GM19240 (cell line): ENCODE measurements around the gene FAM13A.
"Not testable (repeated sequence)": the region's sequence is repeated elsewhere in the genome, so short reads cannot be mapped to it uniquely, and the experiment has no call there.

Experiments
- DNase-seq: peaks from one replicate; pipeline ENCODE4 v3.0.0; 2011; ENCODE audit warnings: low spot score; ENCODE audit not compliant: insufficient read length

The FAM13A gene

DNA sequence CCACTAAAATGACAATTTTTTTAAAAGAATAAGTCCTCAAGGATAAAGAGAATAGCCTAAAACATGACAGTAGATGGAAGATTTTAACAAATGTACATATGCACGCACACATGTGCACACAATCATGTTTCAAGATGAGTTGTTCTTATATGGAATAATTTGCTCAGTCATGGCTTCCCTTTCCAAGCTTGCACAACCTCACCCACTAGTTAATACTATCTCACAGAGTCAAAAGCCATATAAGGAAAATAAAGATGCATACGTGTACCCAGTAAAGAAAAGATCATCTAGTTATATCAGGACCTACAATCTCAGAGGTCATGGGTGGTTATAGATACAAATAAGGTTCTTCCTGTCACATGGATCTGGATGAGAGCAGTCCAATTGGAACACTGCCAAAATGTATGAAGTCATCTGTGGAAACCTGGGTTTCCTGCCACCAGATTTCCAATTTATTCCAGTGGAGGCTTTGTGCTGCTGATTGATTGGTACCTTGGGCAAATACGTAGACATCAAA is 56.1 kb downstream of the FAM13A start:
- DNase-seq: no peak

GRCh38 chr4:89000382-89000781 is 56.6 kb downstream of the FAM13A start:
- no peak for DNase-seq

DNA sequence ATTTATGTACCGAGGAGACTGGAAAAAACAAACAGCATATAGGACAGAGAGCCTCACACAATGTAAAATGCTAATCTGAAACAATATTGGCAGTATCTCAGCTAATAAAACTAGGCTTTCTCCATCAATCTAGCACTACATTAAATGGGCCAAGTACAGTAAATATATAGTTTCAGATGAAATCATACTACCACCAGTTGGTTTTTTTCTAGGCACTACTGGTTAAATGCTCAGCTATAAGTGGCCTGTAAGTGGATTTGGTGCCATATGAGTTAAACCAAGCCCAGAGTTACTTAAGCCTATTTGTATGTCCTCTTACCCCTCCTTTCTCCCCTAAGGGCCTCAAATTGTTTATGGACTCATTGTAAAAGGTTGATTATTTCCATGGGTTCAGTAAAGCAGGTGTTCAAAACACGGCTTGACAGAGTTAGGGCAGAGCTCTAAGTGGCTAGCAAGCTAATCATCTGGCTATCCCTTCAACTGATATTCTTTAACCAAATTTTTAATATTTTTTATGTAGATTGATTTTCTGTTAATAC is 57.5 kb downstream of the FAM13A start:
- DNase-seq: no peak

- DNase-seq: no peak
Measured at GRCh38 chr4:88998891-88999290, 58.1 kb downstream of the FAM13A start.

- DNase-seq: no peak
Measured at GRCh38 chr4:88998001-88998400, 59.0 kb downstream of the FAM13A start.

DNA sequence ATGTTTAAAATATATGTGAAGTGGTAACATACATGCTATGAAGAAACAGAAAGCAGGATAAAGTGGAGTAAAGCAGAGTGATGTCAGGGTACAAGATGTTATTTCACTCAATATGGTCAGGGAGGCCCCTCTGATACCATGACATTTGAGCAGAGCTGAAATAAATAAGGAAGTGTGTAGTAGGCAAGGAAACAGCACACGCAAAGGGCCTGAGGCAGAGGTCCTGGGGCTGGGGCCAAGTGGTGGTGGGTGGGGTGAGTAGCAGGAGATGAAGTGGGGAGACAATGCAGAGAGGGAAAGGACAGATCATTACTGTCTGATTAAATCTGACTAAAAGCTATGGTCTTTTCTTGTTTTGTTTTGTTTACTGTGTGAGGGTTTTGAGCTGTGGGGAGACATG is 61.1 kb downstream of the FAM13A start:
- no peak for DNase-seq

- not testable (repeated sequence) for DNase-seq
Measured at GRCh38 chr4:88995257-88995656, 61.7 kb downstream of the FAM13A start.

- no peak for DNase-seq
Measured at GRCh38 chr4:88993246-88993645, 63.7 kb downstream of the FAM13A start.

DNA sequence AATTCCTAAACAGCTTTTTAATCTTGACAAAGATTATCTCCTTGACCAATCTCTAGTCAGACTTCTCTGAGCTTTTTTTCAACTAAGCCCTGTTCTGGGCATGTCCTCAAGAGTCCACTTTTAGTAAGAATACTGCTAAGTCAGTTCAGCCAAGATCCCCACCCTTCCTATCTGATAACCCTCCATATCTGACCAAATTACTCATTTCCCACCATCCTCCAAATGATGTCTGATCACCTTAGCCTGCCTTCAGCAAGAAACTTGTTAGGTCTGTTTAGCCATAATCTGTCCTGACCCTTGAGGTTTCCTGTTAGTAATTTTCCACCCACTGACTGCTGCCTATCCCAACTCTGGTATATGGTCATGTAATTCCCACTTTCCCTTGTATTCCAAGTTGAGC is 65.2 kb downstream of the FAM13A start:
- no peak for DNase-seq

DNA sequence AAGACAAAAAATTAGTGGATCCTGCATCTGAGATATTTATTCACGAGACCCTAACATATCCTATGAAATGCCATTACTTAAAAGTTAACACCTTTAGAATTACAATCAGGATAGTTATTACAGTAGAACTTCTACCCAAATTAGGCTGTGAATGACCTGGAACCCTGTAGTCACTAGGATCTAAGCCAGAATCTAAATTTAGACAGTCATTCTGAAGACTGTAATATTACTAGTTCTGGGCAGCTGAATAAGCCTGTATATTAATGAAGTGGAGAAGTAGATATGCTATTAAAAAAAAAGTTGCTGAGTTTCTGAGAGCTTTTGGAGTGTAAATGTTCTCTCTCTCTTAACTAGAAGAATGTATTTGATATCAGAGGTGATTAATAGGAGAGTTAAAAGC is 67.0 kb downstream of the FAM13A start:
- DNase-seq: no peak

DNA sequence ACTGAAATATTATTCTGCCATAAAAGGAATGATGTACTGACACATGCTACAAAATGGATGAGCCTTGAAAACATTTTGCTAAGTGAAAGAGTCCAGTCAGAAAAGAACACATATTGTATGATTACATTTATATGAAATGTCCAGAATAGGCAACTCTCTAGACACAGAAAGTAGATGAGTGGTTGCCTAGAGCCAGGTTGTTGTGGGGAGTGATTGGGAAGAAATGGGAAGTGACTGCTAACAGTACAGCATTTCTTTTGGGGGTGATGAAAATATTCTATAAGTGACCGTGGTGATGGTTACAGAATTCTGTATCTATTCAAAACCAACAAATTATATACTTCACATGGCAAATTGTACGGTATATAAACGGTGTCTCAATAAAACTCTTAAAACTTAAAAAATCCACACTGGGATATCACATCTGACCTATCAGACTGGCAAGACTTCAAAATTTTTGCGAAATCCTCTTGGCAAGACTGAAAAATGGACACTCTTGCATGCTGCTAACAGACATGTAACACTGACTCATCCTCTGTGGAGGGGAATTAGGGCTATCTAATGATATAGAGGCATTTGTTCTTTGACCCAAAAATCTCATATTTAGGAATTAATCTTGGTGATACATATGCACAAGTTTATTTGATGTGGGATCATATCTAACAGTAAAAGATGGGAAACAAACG is 71.8 kb downstream of the FAM13A start:
- no peak for DNase-seq

GRCh38 chr4:88982757-88983156 is 74.2 kb downstream of the FAM13A start:
- DNase-seq: no peak

DNA sequence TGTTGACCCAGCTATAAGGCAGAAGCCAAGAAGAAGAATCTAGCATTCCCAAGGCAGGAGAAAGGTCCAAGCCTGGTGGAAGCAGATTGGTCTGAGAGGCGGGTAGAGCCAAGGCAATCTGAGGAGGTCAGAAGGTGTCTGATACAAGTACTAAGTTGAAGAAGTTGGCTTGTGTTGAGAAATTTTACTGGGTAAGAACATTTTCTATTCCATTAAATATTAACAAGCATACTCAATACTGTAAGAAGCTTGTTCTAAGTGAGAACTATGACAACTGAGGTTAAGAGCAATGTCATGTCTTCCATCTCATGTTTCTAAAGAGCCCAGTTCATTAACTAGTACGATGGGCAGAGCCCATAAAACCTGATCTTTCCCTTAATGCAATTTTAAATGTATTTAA is 75.0 kb downstream of the FAM13A start:
- no peak for DNase-seq

DNA sequence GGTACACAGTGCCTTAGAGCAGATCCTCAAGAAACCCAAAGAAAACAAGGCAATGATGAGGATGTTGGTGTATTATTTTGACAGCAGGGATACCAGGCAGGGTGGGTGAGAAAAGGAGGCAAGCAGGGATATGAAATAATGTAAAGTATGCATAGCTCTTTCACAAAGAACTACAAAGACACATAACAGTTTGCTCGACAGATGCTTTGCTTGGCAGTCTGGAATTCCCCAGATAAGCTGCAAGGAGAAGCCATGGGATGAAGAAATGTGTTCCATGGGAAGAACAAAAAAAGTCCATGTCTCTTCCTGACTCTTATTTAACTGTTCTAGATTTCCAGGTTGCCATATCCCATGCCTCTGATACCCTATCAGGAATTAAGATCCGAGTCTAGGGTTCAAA is 75.4 kb downstream of the FAM13A start:
- no peak for DNase-seq

GRCh38 chr4:88979276-88979675 is 77.7 kb downstream of the FAM13A start:
- DNase-seq: no peak

- DNase-seq: no peak
Measured at GRCh38 chr4:88976775-88977035, 80.3 kb downstream of the FAM13A start.

- no peak for DNase-seq
Measured at GRCh38 chr4:88975958-88976774, 80.8 kb downstream of the FAM13A start.

DNA sequence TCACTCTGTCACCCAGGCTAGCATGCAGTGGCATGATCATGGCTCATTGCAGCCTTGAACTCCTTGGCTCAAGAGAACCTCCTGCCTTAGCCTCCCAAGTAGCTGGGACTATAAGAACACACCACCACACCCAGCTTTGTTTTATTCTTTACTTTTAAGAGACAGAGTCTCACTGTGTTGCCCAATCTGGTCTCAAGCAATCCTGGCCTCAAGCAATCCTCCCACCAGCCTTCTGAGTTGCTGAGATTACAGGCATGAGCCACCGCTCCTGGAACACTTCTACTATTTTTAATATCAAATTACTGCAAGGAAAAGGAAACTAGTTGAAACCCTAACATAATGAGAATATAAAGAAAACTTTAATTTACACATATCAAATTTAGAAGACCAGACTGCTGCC is 85.4 kb downstream of the FAM13A start:
- no peak for DNase-seq

- no peak for DNase-seq
Measured at GRCh38 chr4:88969746-88970145, 87.2 kb downstream of the FAM13A start.

DNA sequence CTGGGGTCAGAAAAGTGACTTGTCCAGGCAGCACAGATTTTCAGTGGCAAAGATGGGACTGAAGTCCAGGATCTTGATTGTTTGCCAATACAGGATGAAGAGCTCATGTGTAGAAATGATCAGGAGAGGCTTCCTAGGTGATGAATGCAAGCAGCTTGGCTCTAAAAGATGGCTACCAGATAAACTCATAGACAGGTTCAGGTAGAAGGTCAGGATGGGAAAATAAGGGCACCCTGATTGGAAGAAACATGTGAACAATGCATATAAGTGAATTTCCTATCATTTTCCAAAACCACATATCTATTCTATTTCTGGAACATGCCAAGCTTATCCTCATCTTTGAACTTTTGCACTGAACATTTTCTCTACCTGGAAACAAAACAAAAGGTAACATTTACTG is 87.7 kb downstream of the FAM13A start:
- no peak for DNase-seq

DNA sequence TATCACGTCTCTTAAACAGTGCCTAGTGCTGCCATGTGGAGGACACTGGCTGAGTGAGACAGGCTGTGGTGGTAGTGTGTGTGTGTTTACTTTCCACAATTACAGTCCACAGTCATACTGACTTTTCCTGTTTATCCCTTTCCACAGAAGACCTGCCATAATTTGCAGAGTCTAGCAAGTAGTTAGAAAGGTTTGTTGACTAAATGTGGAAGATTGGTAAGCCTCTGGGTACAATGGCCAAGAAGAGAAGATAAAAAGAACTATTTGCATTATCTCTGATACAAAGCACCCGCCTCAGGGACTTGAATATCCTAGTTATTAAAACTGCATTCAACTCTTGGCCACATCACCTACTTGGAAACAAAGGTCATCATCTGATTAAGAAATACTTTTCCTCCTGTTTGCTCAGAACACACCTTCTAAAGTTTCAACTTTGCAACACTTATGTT is 89.1 kb downstream of the FAM13A start:
- DNase-seq: no peak

- DNase-seq: no peak
Measured at GRCh38 chr4:88965053-88965452, 91.9 kb downstream of the FAM13A start.

DNA sequence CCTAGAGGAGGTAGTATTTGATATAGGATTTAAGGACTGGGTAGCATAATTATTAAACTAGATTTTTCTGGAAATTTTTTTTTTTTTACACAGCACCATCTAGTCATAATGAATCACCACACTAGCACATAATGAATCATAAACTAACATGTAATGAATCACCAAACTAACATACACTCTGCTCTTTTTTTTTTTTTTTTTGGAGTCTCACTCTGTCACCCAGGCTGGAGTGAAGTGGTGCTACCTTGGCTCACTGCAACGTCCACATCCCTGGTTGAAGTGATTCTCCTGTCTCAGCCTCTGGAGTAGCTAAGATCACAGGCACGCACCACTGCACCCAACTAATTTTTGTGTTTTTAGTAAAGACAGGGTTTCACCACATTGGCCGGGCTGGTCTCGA is 92.5 kb downstream of the FAM13A start:
- no peak for DNase-seq
